Activated T-cell treated with anti-CD3 and anti-CD28 coated beads, Interleukin-2, amount 50 U/mL, for 1 hour (primary cell): ENCODE measurements around the gene KCNMA1.

Source experiments
- DNase-seq: peaks from one replicate; pipeline ENCODE4 v3.0.0-alpha.2; 2020

Gene KCNMA1

GRCh38 chr10:77630507-77630848, 7.1 kb downstream of the KCNMA1 start:
- DNase-seq: no peak

GRCh38 chr10:77629775-77630506, 7.7 kb downstream of the KCNMA1 start:
- no peak for DNase-seq

- no peak for DNase-seq
Measured at GRCh38 chr10:77628906-77629730, 8.5 kb downstream of the KCNMA1 start.

GRCh38 chr10:77626266-77626935, 11.2 kb downstream of the KCNMA1 start:
- no peak for DNase-seq

GRCh38 chr10:77625379-77625778, 12.2 kb downstream of the KCNMA1 start:
- no peak for DNase-seq

- DNase-seq: no peak
Measured at GRCh38 chr10:77622889-77623291, 14.7 kb downstream of the KCNMA1 start.

- DNase-seq: no peak
Measured at GRCh38 chr10:77620731-77621130, 16.9 kb downstream of the KCNMA1 start.

GRCh38 chr10:77619964-77620703, 17.5 kb downstream of the KCNMA1 start:
- no peak for DNase-seq

GRCh38 chr10:77618117-77618516, 19.5 kb downstream of the KCNMA1 start:
- no peak for DNase-seq

GRCh38 chr10:77616766-77617165, 20.8 kb downstream of the KCNMA1 start:
- no peak for DNase-seq

GRCh38 chr10:77614778-77615625, 22.6 kb downstream of the KCNMA1 start:
- DNase-seq: no peak

- DNase-seq: no peak
Measured at GRCh38 chr10:77613476-77614130, 24.0 kb downstream of the KCNMA1 start.

GRCh38 chr10:77611670-77612069, 25.9 kb downstream of the KCNMA1 start:
- no peak for DNase-seq

- no peak for DNase-seq
Measured at GRCh38 chr10:77611221-77611620, 26.4 kb downstream of the KCNMA1 start.

- DNase-seq: no peak
Measured at GRCh38 chr10:77609781-77610272, 27.8 kb downstream of the KCNMA1 start.

GRCh38 chr10:77608281-77608680, 29.3 kb downstream of the KCNMA1 start:
- no peak for DNase-seq

GRCh38 chr10:77606751-77607150, 30.9 kb downstream of the KCNMA1 start:
- DNase-seq: no peak

- no peak for DNase-seq
Measured at GRCh38 chr10:77605466-77605865, 32.1 kb downstream of the KCNMA1 start.

GRCh38 chr10:77604941-77605351, 32.7 kb downstream of the KCNMA1 start:
- no peak for DNase-seq

GRCh38 chr10:77604063-77604462, 33.5 kb downstream of the KCNMA1 start:
- DNase-seq: no peak

GRCh38 chr10:77603534-77603927, 34.1 kb downstream of the KCNMA1 start:
- DNase-seq: no peak
